ENCODE data around the gene PINLYP. TPM values are rescaled to one million over a fixed set of nuclear protein-coding genes. Genes with fewer than 3 reads are reported as not detected.

Gene PINLYP
- total RNA-seq, 1 donor from 2014 or later = 2.2 TPM

GRCh38 chr19:43560687-43561086 lies 14.9 kb upstream of the PINLYP start:
- Histone ChIP-seq H3K4me1 (peaks cover 4 to 13% of the 10 kb centered on the region in 2 donors), H3K27ac (no peak overlapping the region), H3K27me3 (no peaks in the 10 kb centered on the region), H3K9me3 (no peaks in the 10 kb centered on the region), H3K4me3 (no peak overlapping the region), H3K36me3 (peaks cover 17 to 35% of the 10 kb centered on the region in 2 donors)
- no peak for DNase-seq (ENCODE audit: low spot score in 2 of 2)
- TF ChIP-seq CTCF (IDR thresholded peaks at IDR 0.05) = no peak
- intact Hi-C loops (cut with DNase I) = no loop called here

- intact Hi-C loops (cut with DNase I) = no loop called here
- no peaks in the 10 kb centered on the region for H3K9me3 ChIP-seq
- H3K27me3 ChIP-seq = no peaks in the 10 kb centered on the region
- TF ChIP-seq CTCF (IDR thresholded peaks at IDR 0.05) = no peak
- peaks cover 11 to 30% of the 10 kb centered on the region in 2 donors for H3K36me3 ChIP-seq
- DNase-seq (ENCODE audit: low spot score in 2 of 2) = no peak
- H3K27ac ChIP-seq = peak overlapping the region; percentile 73 to 84
- peaks cover 4 to 13% of the 10 kb centered on the region in 2 donors for H3K4me1 ChIP-seq
- no peak overlapping the region for H3K4me3 ChIP-seq
Measured at GRCh38 chr19:43561139-43561970, 14.2 kb upstream of the PINLYP start.

GRCh38 chr19:43562226-43562697 lies 13.3 kb upstream of the PINLYP start:
- Histone ChIP-seq H3K27ac (peak overlapping the region; percentile 73 to 84), H3K27me3 (no peaks in the 10 kb centered on the region), H3K36me3 (peaks cover 11 to 23% of the 10 kb centered on the region in 2 donors), H3K4me3 (no peak overlapping the region), H3K9me3 (no peaks in the 10 kb centered on the region), H3K4me1 (peaks cover 4 to 13% of the 10 kb centered on the region in 2 donors)
- no peak for DNase-seq (ENCODE audit: low spot score in 2 of 2)
- intact Hi-C loops (cut with DNase I) = no loop called here
- TF ChIP-seq CTCF (IDR thresholded peaks at IDR 0.05) = no peak

GRCh38 chr19:43562698-43563241 lies 12.8 kb upstream of the PINLYP start:
- TF ChIP-seq CTCF (IDR thresholded peaks at IDR 0.05) = no peak
- Histone ChIP-seq H3K36me3 (peaks cover 11 to 18% of the 10 kb centered on the region in 2 donors), H3K9me3 (no peaks in the 10 kb centered on the region), H3K27ac (peak overlapping the region; percentile 73 to 84), H3K4me1 (peaks cover 4 to 13% of the 10 kb centered on the region in 2 donors), H3K27me3 (no peaks in the 10 kb centered on the region), H3K4me3 (no peak overlapping the region)
- intact Hi-C loops (cut with DNase I) = no loop called here
- DNase-seq (ENCODE audit: low spot score in 2 of 2) = peak; percentile 72 to 91

- no peak overlapping the region for H3K4me3 ChIP-seq
- TF ChIP-seq CTCF (IDR thresholded peaks at IDR 0.05) = no peak
- no peak for DNase-seq (ENCODE audit: low spot score in 2 of 2)
- H3K9me3 ChIP-seq = no peaks in the 10 kb centered on the region
- peaks cover 7 to 12% of the 10 kb centered on the region in 2 donors for H3K36me3 ChIP-seq
- H3K27ac ChIP-seq = peak overlapping the region; percentile 73 to 84
- peaks cover 4 to 13% of the 10 kb centered on the region in 2 donors for H3K4me1 ChIP-seq
- no peaks in the 10 kb centered on the region for H3K27me3 ChIP-seq
- intact Hi-C loops (cut with DNase I) = no loop called here
Measured at GRCh38 chr19:43563816-43564457, 11.7 kb upstream of the PINLYP start.

All from ascending aorta (tissue), 2 donors.